A673 (cell line): ENCODE data around the gene NDUFB4. TPM values are rescaled to one million over a fixed set of nuclear protein-coding genes. Genes with fewer than 3 reads are reported as not detected.
A peak's percentile ranks its signal among the peaks of the same experiment; 100 is the strongest.
"Not testable (repeated sequence)": the region's sequence is repeated elsewhere in the genome, so short reads cannot be mapped to it uniquely, and the experiment has no call there.

ENCODE experiments used
- BruUV-seq: library from RNA; stranded (reverse); fragments of 400-500 nt; replicated peaks from 2 replicates; lab custom pipeline; 2021; lab: Mats Ljungman, UMichigan
- CTCF ChIA-PET: fragments of 300-600 bp; sonication (Branson Sonifier 250); formaldehyde crosslinking; loops from one replicate; lab custom pipeline; 2022; ENCODE audit warnings: antibody characterized with exemption; lab: Charles Lee
- POLR2A ChIA-PET: fragments of 300-600 bp; sonication (Branson Sonifier 250); formaldehyde crosslinking; loops from one replicate; lab custom pipeline; 2022; ENCODE audit warnings: antibody characterized with exemption; ENCODE audit not compliant: low non-redundant PET; lab: Charles Lee
- DNase-seq: peaks from one replicate; pipeline ENCODE4 v3.0.0-alpha.2; 2015; ENCODE audit warnings: low spot score
- H3K27ac ChIP-seq: fragments of 200-600 bp; sonication (generic); 2 replicates; pipeline ENCODE4 v1.5.1; 2016; ENCODE audit warnings: mixed run types, low read depth, mild to moderate bottlenecking, mixed read lengths, antibody characterized with exemption, low read length; ENCODE audit not compliant: poor library complexity, severe bottlenecking
- H3K27me3 ChIP-seq: fragments of 200-600 bp; sonication (generic); replicated peaks from 2 replicates; pipeline ENCODE4 v1.6.1; 2017; ENCODE audit warnings: mixed run types, low read depth, mild to moderate bottlenecking, mixed read lengths, antibody characterized with exemption, low read length; ENCODE audit not compliant: insufficient read depth, poor library complexity
- H3K36me3 ChIP-seq: fragments of 200-600 bp; sonication (generic); 2 replicates; pipeline ENCODE4 v1.6.1; 2016; ENCODE audit warnings: mixed run types, mild to moderate bottlenecking, mixed read lengths, antibody characterized with exemption, low read length; ENCODE audit not compliant: insufficient read depth, poor library complexity, severe bottlenecking
- H3K4me1 ChIP-seq: fragments of 200-600 bp; sonication (generic); 2 replicates; pipeline ENCODE4 v1.6.1; 2017; ENCODE audit warnings: mixed run types, mild to moderate bottlenecking, mixed read lengths, antibody characterized with exemption, low read length; ENCODE audit not compliant: insufficient read depth, poor library complexity, severe bottlenecking
- H3K4me3 ChIP-seq: fragments of 200-600 bp; sonication (generic); 2 replicates; pipeline ENCODE4 v1.5.1; 2016; ENCODE audit warnings: low read depth, mixed run types, mild to moderate bottlenecking, mixed read lengths, low read length; ENCODE audit not compliant: poor library complexity, severe bottlenecking
- H3K9me3 ChIP-seq: fragments of 200-600 bp; sonication (generic); 2 replicates; pipeline ENCODE4 v1.6.1; 2016; ENCODE audit warnings: mixed run types, low read depth, mild to moderate bottlenecking, mixed read lengths, antibody characterized with exemption, low read length; ENCODE audit not compliant: poor library complexity, severe bottlenecking
- EZH2 ChIP-seq: fragments of 200-600 bp; sonication (generic); IDR thresholded peaks from 2 replicates; pipeline ENCODE4 v1.6.1; 2017; ENCODE audit warnings: borderline replicate concordance, low read depth, mild to moderate bottlenecking, mixed read lengths, antibody characterized with exemption, low read length; ENCODE audit not compliant: poor library complexity, severe bottlenecking
- intact Hi-C: fragments of 100-400 bp; cut with micrococcal nuclease; formaldehyde crosslinking; loops from one replicate; pipeline ENCODE4 v1.10.0; 2022; ENCODE audit not compliant: unreplicated experiment
- total RNA-seq: library from RNA; stranded (reverse); gene quantifications from 2 replicates; pipeline ENCODE4 v1.2.3, GENCODE V29; 2021
- TF ChIP-seq, protein P1 (sequence below): fragments of 300-800, 200-600 bp; sonication (generic); conservative IDR thresholded peaks from 2 replicates; pipeline ENCODE4 v1.5.1; 2017; ENCODE audit warnings: low read depth, mild to moderate bottlenecking, antibody characterized with exemption, low read length, moderate library complexity, mixed read lengths

The NDUFB4 gene
- total RNA-seq, 1 experiment from 2014 or later = 200 TPM

DNA sequence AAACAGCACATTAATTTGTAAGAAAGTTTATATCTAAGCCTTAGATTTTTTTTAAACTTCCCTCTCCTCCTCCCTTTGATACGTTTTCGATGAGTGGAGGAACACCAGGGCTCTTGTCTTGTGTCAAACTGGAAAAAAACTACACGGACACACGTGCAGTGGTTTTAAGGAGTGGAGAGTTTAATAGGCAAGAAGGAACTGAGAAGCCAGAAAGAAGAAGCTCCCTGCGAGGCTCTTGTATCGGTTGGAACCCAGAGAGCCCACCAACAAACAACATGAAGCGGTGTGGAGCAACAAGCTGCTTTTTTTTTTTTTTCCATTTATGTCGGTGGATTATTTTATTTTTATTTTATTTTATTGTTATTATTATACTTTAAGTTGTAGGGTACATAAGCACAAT is 18.6 kb downstream of the NDUFB4 start:
- intact Hi-C loops = no loop called here
- TF ChIP-seq, protein P1, sequence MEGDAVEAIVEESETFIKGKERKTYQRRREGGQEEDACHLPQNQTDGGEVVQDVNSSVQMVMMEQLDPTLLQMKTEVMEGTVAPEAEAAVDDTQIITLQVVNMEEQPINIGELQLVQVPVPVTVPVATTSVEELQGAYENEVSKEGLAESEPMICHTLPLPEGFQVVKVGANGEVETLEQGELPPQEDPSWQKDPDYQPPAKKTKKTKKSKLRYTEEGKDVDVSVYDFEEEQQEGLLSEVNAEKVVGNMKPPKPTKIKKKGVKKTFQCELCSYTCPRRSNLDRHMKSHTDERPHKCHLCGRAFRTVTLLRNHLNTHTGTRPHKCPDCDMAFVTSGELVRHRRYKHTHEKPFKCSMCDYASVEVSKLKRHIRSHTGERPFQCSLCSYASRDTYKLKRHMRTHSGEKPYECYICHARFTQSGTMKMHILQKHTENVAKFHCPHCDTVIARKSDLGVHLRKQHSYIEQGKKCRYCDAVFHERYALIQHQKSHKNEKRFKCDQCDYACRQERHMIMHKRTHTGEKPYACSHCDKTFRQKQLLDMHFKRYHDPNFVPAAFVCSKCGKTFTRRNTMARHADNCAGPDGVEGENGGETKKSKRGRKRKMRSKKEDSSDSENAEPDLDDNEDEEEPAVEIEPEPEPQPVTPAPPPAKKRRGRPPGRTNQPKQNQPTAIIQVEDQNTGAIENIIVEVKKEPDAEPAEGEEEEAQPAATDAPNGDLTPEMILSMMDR = no peak
- TF ChIP-seq EZH2 = no peak
- POLR2A ChIA-PET = interaction anchor here (0.6 kb wide), 3 partner anchors 58 to 258 kb away, joined by 3 to 7 read pairs (median 5); no protein-coding TSS in a partner anchor
- CTCF ChIA-PET = no interaction called here
- no peaks in the 10 kb centered on the region for H3K36me3 ChIP-seq
- H3K4me1 ChIP-seq = no peaks in the 10 kb centered on the region
- H3K27me3 ChIP-seq = no peaks in the 10 kb centered on the region
- H3K4me3 ChIP-seq = no peak overlapping the region
- no peaks in the 10 kb centered on the region for H3K9me3 ChIP-seq
- no peak overlapping the region for H3K27ac ChIP-seq
- DNase-seq = no peak
- BruUV-seq = no TSS peak

DNA sequence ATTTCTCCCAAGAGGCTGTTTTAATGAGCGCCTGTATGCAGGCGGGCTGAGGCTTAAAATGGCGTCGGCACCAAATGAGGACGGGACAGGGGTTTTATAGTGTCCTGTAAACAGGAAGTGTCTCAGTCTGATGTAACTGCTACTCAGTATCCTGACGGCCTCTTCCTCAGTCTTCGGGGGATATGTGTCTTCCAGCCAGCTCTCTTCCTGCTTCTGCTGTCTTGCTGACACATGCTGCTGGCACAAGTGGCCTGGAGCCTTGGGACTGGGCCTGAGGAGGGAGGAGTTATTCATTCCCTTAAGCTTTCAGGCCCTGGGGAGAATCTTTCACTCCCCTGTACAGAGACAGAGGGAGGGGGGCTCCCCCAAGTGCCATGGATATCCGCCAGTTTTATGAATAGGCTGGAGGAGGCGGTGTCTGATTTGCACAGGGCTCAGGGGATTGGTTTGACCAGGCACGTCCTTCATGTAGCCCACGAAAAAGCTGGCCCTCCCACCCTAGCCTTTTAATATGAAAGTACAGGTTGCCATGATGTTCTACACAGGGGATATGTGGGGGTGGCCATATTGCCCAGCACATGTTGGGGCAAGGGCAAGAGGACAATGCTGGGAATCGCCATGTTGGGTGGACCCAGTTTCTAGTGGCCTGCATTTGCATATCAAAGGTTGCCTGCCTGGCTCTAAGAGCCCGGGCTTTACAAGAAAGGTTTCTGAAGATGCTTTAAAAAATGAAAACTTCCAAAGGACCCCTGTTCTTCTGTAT is 19.9 kb downstream of the NDUFB4 start:
- TF ChIP-seq, protein P1 = no peak
- no peak for TF ChIP-seq EZH2
- no peaks in the 10 kb centered on the region for H3K27me3 ChIP-seq
- peak; percentile 88 for DNase-seq
- H3K36me3 ChIP-seq = no peaks in the 10 kb centered on the region
- H3K27ac ChIP-seq = peak overlapping the region; percentile 65
- intact Hi-C loops = no loop called here
- ChIA-PET POLR2A (no interaction called here), CTCF (no interaction called here)
- H3K9me3 ChIP-seq = no peaks in the 10 kb centered on the region
- no TSS peak for BruUV-seq
- H3K4me1 ChIP-seq = no peaks in the 10 kb centered on the region
- no peak overlapping the region for H3K4me3 ChIP-seq

DNA sequence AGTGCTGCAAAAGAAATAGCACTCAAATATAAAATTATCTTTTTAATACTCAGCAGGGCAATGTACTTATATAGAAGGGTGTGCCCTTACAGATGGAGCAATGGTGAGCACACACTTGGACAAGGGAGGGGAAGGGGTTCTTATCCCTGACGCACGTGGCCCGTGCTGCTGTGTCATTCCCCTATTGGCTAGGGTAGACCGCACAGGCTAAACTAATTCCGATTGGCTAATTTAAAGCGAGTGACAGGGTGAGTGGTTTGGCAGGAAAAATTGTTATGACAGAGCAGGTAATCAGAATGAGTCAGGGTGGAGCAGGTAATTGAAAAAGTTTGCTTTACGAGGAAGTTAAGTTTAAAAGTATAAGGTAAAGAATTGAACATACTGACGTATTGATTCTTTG is 20.6 kb downstream of the NDUFB4 start:
- DNase-seq, POLR2A ChIA-PET, BruUV-seq, CTCF ChIA-PET, H3K27me3 ChIP-seq, H3K4me1 ChIP-seq, H3K4me3 ChIP-seq, H3K9me3 ChIP-seq, intact Hi-C loops, H3K36me3 ChIP-seq: not testable (repeated sequence)
- H3K27ac ChIP-seq = peak overlapping the region; percentile 65
